Keratinocyte (primary cell): ENCODE results near the gene KLHL3. TPM values are rescaled to one million over a fixed set of nuclear protein-coding genes. Genes with fewer than 3 reads are reported as not detected.

Source experiments
- DNase-seq: peaks from one replicate; pipeline ENCODE4 v3.0.0-alpha.2; 2011; ENCODE audit warnings: low read depth, missing footprints, low spot score
- FAIRE-seq: peaks from 2 replicates; lab custom pipeline; 2011; peaks lifted over from hg19 to GRCh38; lab: Jason Lieb, UNC
- H2AFZ ChIP-seq: 2 replicates; pipeline ENCODE4 v1.6.0; 2012; ENCODE audit warnings: low read length, control low read depth, inconsistent platforms; ENCODE audit not compliant: control insufficient read depth
- H3K27ac ChIP-seq: 2 replicates; pipeline ENCODE4 v1.5.1; 2011; ENCODE audit warnings: low read length; ENCODE audit not compliant: control insufficient read depth, insufficient read depth
- H3K27me3 ChIP-seq: 3 replicates; pipeline ENCODE4 v1.6.0; 2011; ENCODE audit warnings: low read length; ENCODE audit not compliant: control insufficient read depth, insufficient read depth; ENCODE audit errors: extremely low read depth
- H3K36me3 ChIP-seq, 2 experiments: 2 replicates in 1 of 2; 3 replicates in 1 of 2; pipeline ENCODE4 v1.5.1; 2011; ENCODE audit warnings: low read length in 2 of 2, mild to moderate bottlenecking in 1 of 2; ENCODE audit not compliant: control insufficient read depth in 2 of 2, insufficient read depth in 2 of 2; ENCODE audit errors: extremely low read depth in 1 of 2
- H3K4me1 ChIP-seq: 3 replicates; pipeline ENCODE4 v1.5.1; 2011; ENCODE audit warnings: low read length; ENCODE audit not compliant: control insufficient read depth, insufficient read depth; ENCODE audit errors: extremely low read depth
- H3K4me2 ChIP-seq: 3 replicates; pipeline ENCODE4 v1.6.0; 2011; ENCODE audit warnings: low read depth, low read length; ENCODE audit not compliant: control insufficient read depth, insufficient read depth; ENCODE audit errors: extremely low read depth
- H3K4me3 ChIP-seq, 3 experiments: fragments of 200-600 bp in 1 of 3; sonication (generic) in 1 of 3; 2 replicates in 2 of 3; 3 replicates in 1 of 3; pipeline ENCODE4 v1.5.1; 2011 to 2016; ENCODE audit warnings: low read length in 3 of 3, mild to moderate bottlenecking in 3 of 3, control low read depth in 2 of 3, inconsistent platforms in 1 of 3, low read depth in 1 of 3, mixed read lengths in 1 of 3, mixed run types in 1 of 3, moderate library complexity in 1 of 3; ENCODE audit not compliant: control insufficient read depth in 2 of 3, insufficient read depth in 2 of 3; ENCODE audit errors: extremely low read depth in 1 of 3
- H3K79me2 ChIP-seq: 2 replicates; pipeline ENCODE4 v1.6.0; 2012; ENCODE audit warnings: low read length; ENCODE audit not compliant: control insufficient read depth, insufficient read depth
- H3K9ac ChIP-seq: 3 replicates; pipeline ENCODE4 v1.6.0; 2011; ENCODE audit warnings: low read length; ENCODE audit not compliant: control insufficient read depth, insufficient read depth; ENCODE audit errors: extremely low read depth
- H3K9me1 ChIP-seq: 3 replicates; pipeline ENCODE4 v1.6.0; 2011; ENCODE audit warnings: low read length; ENCODE audit not compliant: control insufficient read depth, insufficient read depth; ENCODE audit errors: extremely low read depth
- H3K9me3 ChIP-seq: 2 replicates; pipeline ENCODE4 v1.5.1; 2012; ENCODE audit warnings: low read depth, low read length; ENCODE audit not compliant: control insufficient read depth
- H4K20me1 ChIP-seq: 3 replicates; pipeline ENCODE4 v1.6.0; 2011; ENCODE audit warnings: low read length; ENCODE audit not compliant: control insufficient read depth, insufficient read depth; ENCODE audit errors: extremely low read depth
- CTCF ChIP-seq, 3 experiments: IDR thresholded peaks in 1 of 3; conservative IDR thresholded peaks in 1 of 3; optimal IDR thresholded peaks in 1 of 3; 2 replicates in 2 of 3; 3 replicates in 1 of 3; pipeline versions ENCODE3 to v1.5.1; 2011; ENCODE audit warnings: low read length in 3 of 3, mild to moderate bottlenecking in 3 of 3, moderate library complexity in 2 of 3, control low read depth in 1 of 3, inconsistent platforms in 1 of 3; ENCODE audit not compliant: insufficient read depth in 2 of 3; ENCODE audit errors: extremely low read depth in 1 of 3
- EZH2 ChIP-seq: IDR thresholded peaks from one replicate; pipeline ENCODE4 v1.6.1; 2012; ENCODE audit warnings: inconsistent platforms, mild to moderate bottlenecking, low read length, moderate library complexity
- dilution Hi-C: fragments of 300-500 bp; cut with MboI; formaldehyde crosslinking; loops from one replicate; pipeline ENCODE4 v1.7.0; 2020; ENCODE audit warnings: low sequenced_read_pairs; ENCODE audit not compliant: extremely low pct_ligation_motif_present
- polyA plus RNA-seq, 5 experiments: library from polyadenylated mRNA; depleted of rRNA in 3 of 5; stranded (reverse) in 3 of 5; stranded (forward) in 1 of 5; unstranded in 1 of 5; fragments of >200 nt; gene quantifications; 1 replicate in 1 of 5; 2 replicates in 3 of 5; 3 replicates in 1 of 5; pipeline versions ENCODE4 v1.2.1 to v1.2.3, GENCODE V29; 2011 to 2012; ENCODE audit warnings: missing spikeins in 2 of 5, low read depth in 1 of 5, low replicate concordance in 1 of 5

Gene KLHL3
- polyA plus RNA-seq, 1 donor (not counting 4 experiments of a cell fraction or from before 2014, with no cell fraction given), result 2.5 TPM

- no peaks in the 10 kb centered on the region for H3K9me1 ChIP-seq
- no peak for FAIRE-seq
- no peak for DNase-seq
- dilution Hi-C loops, result no loop called here
- H2AFZ ChIP-seq, result no peak overlapping the region
- no peaks in the 10 kb centered on the region for H4K20me1 ChIP-seq
- H3K36me3 ChIP-seq, result no peaks in the 10 kb centered on the region
- H3K79me2 ChIP-seq, result no peaks in the 10 kb centered on the region
- no peaks in the 10 kb centered on the region for H3K9me3 ChIP-seq
- TF ChIP-seq EZH2, result no peak
- H3K9ac ChIP-seq, result no peak overlapping the region
- H3K4me1 ChIP-seq, result peaks cover 13% of the 10 kb centered on the region
- no peak overlapping the region for H3K27ac ChIP-seq
- no peak overlapping the region for H3K4me2 ChIP-seq
- H3K4me3 ChIP-seq, result no peak overlapping the region
- no peaks in the 10 kb centered on the region for H3K27me3 ChIP-seq
Observed at GRCh38 chr5:137738947-137739346, 3.1 kb upstream of the KLHL3 start.

GRCh38 chr5:137737349-137738131 is 1.7 kb upstream of the KLHL3 start:
- H3K4me2 ChIP-seq, result no peak overlapping the region
- no peaks in the 10 kb centered on the region for H3K27me3 ChIP-seq
- DNase-seq, result no peak
- no peaks in the 10 kb centered on the region for H4K20me1 ChIP-seq
- no peaks in the 10 kb centered on the region for H3K9me1 ChIP-seq
- H3K9ac ChIP-seq, result no peak overlapping the region
- peaks cover 13% of the 10 kb centered on the region for H3K4me1 ChIP-seq
- H3K4me3 ChIP-seq, result no peak overlapping the region
- dilution Hi-C loops, result no loop called here
- no peak for FAIRE-seq
- H3K79me2 ChIP-seq, result no peaks in the 10 kb centered on the region
- H3K27ac ChIP-seq, result no peak overlapping the region
- no peaks in the 10 kb centered on the region for H3K9me3 ChIP-seq
- H3K36me3 ChIP-seq, result no peaks in the 10 kb centered on the region
- H2AFZ ChIP-seq, result no peak overlapping the region
- TF ChIP-seq CTCF (optimal IDR thresholded peaks at IDR 0.05 in 1 of 3, IDR thresholded peaks at IDR 0.05 in 1 of 3, conservative IDR thresholded peaks at IDR 0.05 in 1 of 3; ENCODE audit: extremely low read depth in 1 of 3, insufficient read depth in 2 of 3, low read length in 3 of 3) (no peak), EZH2 (no peak)
